HG02623 (cell line): ENCODE data around the gene NFX1.
"Not testable (repeated sequence)": the region's sequence is repeated elsewhere in the genome, so short reads cannot be mapped to it uniquely, and the experiment has no call there.

Source experiments
- ATAC-seq: cut with Tn5 transposase; IDR thresholded peaks from one replicate; pipeline ENCODE4 v1.9.1; 2021; ENCODE audit warnings: moderate library complexity; ENCODE audit not compliant: unreplicated experiment

Gene NFX1

GRCh38 chr9:33351547-33351946, 61.2 kb downstream of the NFX1 start:
- no peak for ATAC-seq

- no peak for ATAC-seq
These were observed 64.4 kb downstream of the NFX1 start for GRCh38 chr9:33354651-33355211.

GRCh38 chr9:33355933-33356332, 65.6 kb downstream of the NFX1 start:
- no peak for ATAC-seq

- ATAC-seq = not testable (repeated sequence)
These were observed 68.3 kb downstream of the NFX1 start for GRCh38 chr9:33358641-33359040.

GRCh38 chr9:33364127-33364526, 73.8 kb downstream of the NFX1 start:
- no peak for ATAC-seq

GRCh38 chr9:33364814-33365213, 74.5 kb downstream of the NFX1 start:
- ATAC-seq = not testable (repeated sequence)

GRCh38 chr9:33366979-33367480, 76.7 kb downstream of the NFX1 start:
- ATAC-seq = no peak

GRCh38 chr9:33372900-33373299, 82.6 kb downstream of the NFX1 start:
- ATAC-seq = no peak

GRCh38 chr9:33374190-33374589, 83.9 kb downstream of the NFX1 start:
- no peak for ATAC-seq

- ATAC-seq = no peak
These were observed 84.4 kb downstream of the NFX1 start for GRCh38 chr9:33374634-33375237.

- ATAC-seq = no peak
These were observed 85.0 kb downstream of the NFX1 start for GRCh38 chr9:33375238-33375840.

GRCh38 chr9:33375841-33376321, 85.6 kb downstream of the NFX1 start:
- ATAC-seq = no peak

- no peak for ATAC-seq
These were observed 86.9 kb downstream of the NFX1 start for GRCh38 chr9:33377089-33377715.

- ATAC-seq = no peak
These were observed 87.9 kb downstream of the NFX1 start for GRCh38 chr9:33378121-33378795.

GRCh38 chr9:33379666-33380389, 89.5 kb downstream of the NFX1 start:
- no peak for ATAC-seq

- ATAC-seq = no peak
These were observed 90.2 kb downstream of the NFX1 start for GRCh38 chr9:33380390-33381094.

- no peak for ATAC-seq
These were observed 91.0 kb downstream of the NFX1 start for GRCh38 chr9:33381231-33381791.

GRCh38 chr9:33382397-33382796, 92.1 kb downstream of the NFX1 start:
- not testable (repeated sequence) for ATAC-seq

GRCh38 chr9:33383396-33383795, 93.1 kb downstream of the NFX1 start:
- ATAC-seq = not testable (repeated sequence)

GRCh38 chr9:33385536-33385935, 95.2 kb downstream of the NFX1 start:
- not testable (repeated sequence) for ATAC-seq
